MCF 10A (cell line): ENCODE data around the gene SLC6A8. TPM values are rescaled to one million over a fixed set of nuclear protein-coding genes. Genes with fewer than 3 reads are reported as not detected.
"Not testable (repeated sequence)": the region's sequence is repeated elsewhere in the genome, so short reads cannot be mapped to it uniquely, and the experiment has no call there.

Source experiments
- BruUV-seq: library from RNA; stranded (reverse); fragments of 400-500 nt; replicated peaks from 2 replicates; lab custom pipeline; 2021; lab: Mats Ljungman, UMichigan
- CTCF ChIA-PET: fragments of 300-600 bp; sonication (Branson Sonifier 250); formaldehyde crosslinking; extraction: SDS; loops from one replicate; lab custom pipeline; 2021; ENCODE audit warnings: antibody characterized with exemption, inconsistent platforms; lab: Yijun Ruan, JAX
- POLR2A ChIA-PET: fragments of 300-600, 350-650 bp; sonication (Branson Sonifier 250); formaldehyde crosslinking; extraction: SDS; loops from one replicate; lab custom pipeline; 2020; ENCODE audit warnings: antibody characterized with exemption, inconsistent platforms; lab: Yijun Ruan, JAX
- DNase-seq: peaks from one replicate; pipeline ENCODE4 v3.0.0-alpha.2; 2018; ENCODE audit not compliant: unreplicated experiment
- H3K27ac Mint-ChIP-seq: one replicate; pipeline ENCODE4 v1.8.0; 2022; ENCODE audit warnings: mild to moderate bottlenecking, low read depth, mixed read lengths; ENCODE audit not compliant: unreplicated experiment
- H3K27me3 Mint-ChIP-seq: one replicate; pipeline ENCODE4 v1.8.0; 2022; ENCODE audit warnings: mixed read lengths; ENCODE audit not compliant: insufficient read depth, unreplicated experiment
- H3K36me3 Mint-ChIP-seq: one replicate; pipeline ENCODE4 v1.8.0; 2022; ENCODE audit warnings: mild to moderate bottlenecking, moderate library complexity, mixed read lengths; ENCODE audit not compliant: insufficient read depth, unreplicated experiment
- H3K4me1 Mint-ChIP-seq: one replicate; pipeline ENCODE4 v1.8.0; 2022; ENCODE audit warnings: mixed read lengths; ENCODE audit not compliant: insufficient read depth, unreplicated experiment
- H3K4me3 Mint-ChIP-seq: one replicate; pipeline ENCODE4 v1.8.0; 2022; ENCODE audit warnings: mild to moderate bottlenecking, moderate library complexity, mixed read lengths; ENCODE audit not compliant: unreplicated experiment
- H3K9me3 Mint-ChIP-seq: one replicate; pipeline ENCODE4 v1.8.0; 2022; ENCODE audit warnings: mixed read lengths; ENCODE audit not compliant: unreplicated experiment
- intact Hi-C: fragments of 100-400 bp; cut with micrococcal nuclease; formaldehyde crosslinking; loops from 2 replicates; pipeline ENCODE4 v1.14.1; 2022
- total RNA-seq: library from RNA; stranded (reverse); gene quantifications from 2 replicates; pipeline ENCODE4 v1.2.3, GENCODE V29; 2022
- TF ChIP-seq, protein P1 (sequence below): fragments of 200-600 bp; IDR thresholded peaks from one replicate; pipeline ENCODE4 v1.8.0; 2022; ENCODE audit warnings: antibody characterized with exemption, mild to moderate bottlenecking; ENCODE audit not compliant: unreplicated experiment

SLC6A8 gene
- total RNA-seq, 1 experiment from 2014 or later: 66.6 TPM

DNA sequence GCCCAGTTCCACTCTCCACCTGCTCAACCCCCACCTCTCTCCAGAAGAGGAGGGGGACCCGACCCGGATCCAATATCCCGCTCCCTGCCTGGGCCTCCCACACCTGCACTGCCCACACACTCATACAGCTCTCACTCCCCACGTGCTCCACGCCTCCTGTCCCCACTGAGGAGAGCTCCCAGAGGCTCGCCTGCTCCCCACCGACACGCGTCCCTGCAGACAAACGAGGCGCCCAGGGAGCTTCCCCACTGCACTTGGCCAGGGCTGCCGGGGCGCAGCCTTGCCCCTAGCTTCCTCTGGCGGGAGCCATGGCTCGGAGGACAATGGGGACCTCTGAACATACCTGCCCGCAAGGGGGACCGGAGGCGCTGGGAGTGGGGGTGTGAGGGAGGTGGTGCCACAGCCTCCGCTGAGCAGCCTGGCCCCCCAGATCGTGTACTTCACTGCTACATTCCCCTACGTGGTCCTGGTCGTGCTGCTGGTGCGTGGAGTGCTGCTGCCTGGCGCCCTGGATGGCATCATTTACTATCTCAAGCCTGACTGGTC is 5.0 kb downstream of the SLC6A8 start:
- CTCF ChIA-PET: interaction anchor here (0.6 kb wide), 1 partner anchor 81 kb away, joined by 3 read pairs; no protein-coding TSS in a partner anchor
- intact Hi-C loops: no loop called here
- POLR2A ChIA-PET: no interaction called here
- BruUV-seq: no TSS peak
- H3K4me1 Mint-ChIP-seq: no peaks in the 10 kb centered on the region
- no peak overlapping the region for H3K27ac Mint-ChIP-seq
- TF ChIP-seq, protein P1, sequence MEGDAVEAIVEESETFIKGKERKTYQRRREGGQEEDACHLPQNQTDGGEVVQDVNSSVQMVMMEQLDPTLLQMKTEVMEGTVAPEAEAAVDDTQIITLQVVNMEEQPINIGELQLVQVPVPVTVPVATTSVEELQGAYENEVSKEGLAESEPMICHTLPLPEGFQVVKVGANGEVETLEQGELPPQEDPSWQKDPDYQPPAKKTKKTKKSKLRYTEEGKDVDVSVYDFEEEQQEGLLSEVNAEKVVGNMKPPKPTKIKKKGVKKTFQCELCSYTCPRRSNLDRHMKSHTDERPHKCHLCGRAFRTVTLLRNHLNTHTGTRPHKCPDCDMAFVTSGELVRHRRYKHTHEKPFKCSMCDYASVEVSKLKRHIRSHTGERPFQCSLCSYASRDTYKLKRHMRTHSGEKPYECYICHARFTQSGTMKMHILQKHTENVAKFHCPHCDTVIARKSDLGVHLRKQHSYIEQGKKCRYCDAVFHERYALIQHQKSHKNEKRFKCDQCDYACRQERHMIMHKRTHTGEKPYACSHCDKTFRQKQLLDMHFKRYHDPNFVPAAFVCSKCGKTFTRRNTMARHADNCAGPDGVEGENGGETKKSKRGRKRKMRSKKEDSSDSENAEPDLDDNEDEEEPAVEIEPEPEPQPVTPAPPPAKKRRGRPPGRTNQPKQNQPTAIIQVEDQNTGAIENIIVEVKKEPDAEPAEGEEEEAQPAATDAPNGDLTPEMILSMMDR: no peak
- H3K36me3 Mint-ChIP-seq: peaks cover 19% of the 10 kb centered on the region
- H3K4me3 Mint-ChIP-seq: peak overlapping the region; percentile 35
- H3K27me3 Mint-ChIP-seq: no peaks in the 10 kb centered on the region
- no peaks in the 10 kb centered on the region for H3K9me3 Mint-ChIP-seq
- DNase-seq: no peak

DNA sequence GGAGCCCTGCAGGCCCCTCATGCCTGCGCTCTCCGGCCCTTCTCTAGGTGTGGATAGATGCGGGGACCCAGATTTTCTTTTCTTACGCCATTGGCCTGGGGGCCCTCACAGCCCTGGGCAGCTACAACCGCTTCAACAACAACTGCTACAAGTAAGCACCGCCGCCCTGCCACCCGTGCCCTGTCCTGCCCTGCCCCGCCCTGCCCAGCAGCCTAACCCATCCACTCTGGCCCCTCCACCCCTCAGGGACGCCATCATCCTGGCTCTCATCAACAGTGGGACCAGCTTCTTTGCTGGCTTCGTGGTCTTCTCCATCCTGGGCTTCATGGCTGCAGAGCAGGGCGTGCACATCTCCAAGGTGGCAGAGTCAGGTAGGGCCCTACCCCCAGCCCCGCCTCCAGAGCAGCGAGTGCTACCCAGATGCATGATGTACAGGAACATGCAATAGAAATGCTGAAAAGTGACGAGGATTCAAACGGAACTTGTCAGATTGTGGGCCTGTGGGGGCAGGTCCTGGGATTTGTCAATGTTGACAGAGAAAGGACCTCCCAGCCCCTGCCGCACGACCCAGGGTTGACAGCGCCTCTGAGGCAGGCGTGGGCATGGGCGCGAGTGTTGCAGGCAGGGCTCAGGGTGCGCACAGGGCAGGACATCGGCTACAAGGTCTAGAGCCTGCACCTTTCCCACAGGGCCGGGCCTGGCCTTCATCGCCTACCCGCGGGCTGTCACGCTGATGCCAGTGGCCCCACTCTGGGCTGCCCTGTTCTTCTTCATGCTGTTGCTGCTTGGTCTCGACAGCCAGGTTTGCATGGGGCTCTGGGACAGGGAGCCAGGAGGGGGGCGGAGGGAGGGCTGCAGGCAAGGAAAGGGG is 5.7 kb downstream of the SLC6A8 start:
- no peak overlapping the region for H3K4me3 Mint-ChIP-seq
- ChIA-PET POLR2A (no interaction called here), CTCF (interaction anchor here (0.6 kb wide), 1 partner anchor 82 kb away, joined by 3 read pairs; no protein-coding TSS in a partner anchor)
- H3K27me3 Mint-ChIP-seq: no peaks in the 10 kb centered on the region
- intact Hi-C loops: no loop called here
- no peaks in the 10 kb centered on the region for H3K4me1 Mint-ChIP-seq
- no peak overlapping the region for H3K27ac Mint-ChIP-seq
- TF ChIP-seq, protein P1: no peak
- BruUV-seq: no TSS peak
- H3K9me3 Mint-ChIP-seq: no peaks in the 10 kb centered on the region
- no peak for DNase-seq
- H3K36me3 Mint-ChIP-seq: peaks cover 25% of the 10 kb centered on the region

DNA sequence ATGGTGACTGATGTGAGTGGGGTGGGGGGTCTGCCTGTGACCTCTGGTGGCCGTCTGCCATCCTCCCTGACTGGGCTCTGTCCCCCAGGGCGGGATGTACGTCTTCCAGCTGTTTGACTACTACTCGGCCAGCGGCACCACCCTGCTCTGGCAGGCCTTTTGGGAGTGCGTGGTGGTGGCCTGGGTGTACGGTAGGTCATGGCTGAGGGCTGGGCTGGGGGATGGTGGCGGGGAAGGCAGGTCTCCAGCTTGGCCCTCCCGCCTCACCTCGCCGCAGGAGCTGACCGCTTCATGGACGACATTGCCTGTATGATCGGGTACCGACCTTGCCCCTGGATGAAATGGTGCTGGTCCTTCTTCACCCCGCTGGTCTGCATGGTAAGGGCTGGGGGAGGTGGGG is 6.5 kb downstream of the SLC6A8 start:
- H3K9me3 Mint-ChIP-seq, H3K27me3 Mint-ChIP-seq, H3K27ac Mint-ChIP-seq, H3K4me3 Mint-ChIP-seq, POLR2A ChIA-PET, DNase-seq, intact Hi-C loops, H3K4me1 Mint-ChIP-seq, BruUV-seq: not testable (repeated sequence)
- peaks cover 25% of the 10 kb centered on the region for H3K36me3 Mint-ChIP-seq
- CTCF ChIA-PET: interaction anchor here (0.7 kb wide), 1 partner anchor 124 kb away, joined by 4 read pairs; no protein-coding TSS in a partner anchor

DNA sequence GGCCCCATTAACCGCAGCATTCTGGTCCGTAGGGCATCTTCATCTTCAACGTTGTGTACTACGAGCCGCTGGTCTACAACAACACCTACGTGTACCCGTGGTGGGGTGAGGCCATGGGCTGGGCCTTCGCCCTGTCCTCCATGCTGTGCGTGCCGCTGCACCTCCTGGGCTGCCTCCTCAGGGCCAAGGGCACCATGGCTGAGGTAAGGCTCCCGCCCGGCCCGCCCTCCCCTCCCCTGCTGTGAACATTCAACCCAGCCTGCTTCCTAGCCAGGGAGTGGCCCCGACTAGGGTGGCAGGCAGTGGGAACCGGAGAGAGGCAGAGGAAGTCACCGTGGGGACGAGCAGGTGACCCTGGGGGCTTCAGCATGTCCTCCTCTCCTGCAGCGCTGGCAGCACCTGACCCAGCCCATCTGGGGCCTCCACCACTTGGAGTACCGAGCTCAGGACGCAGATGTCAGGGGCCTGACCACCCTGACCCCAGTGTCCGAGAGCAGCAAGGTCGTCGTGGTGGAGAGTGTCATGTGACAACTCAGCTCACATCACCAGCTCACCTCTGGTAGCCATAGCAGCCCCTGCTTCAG is 7.1 kb downstream of the SLC6A8 start:
- H3K36me3 Mint-ChIP-seq: peaks cover 25% of the 10 kb centered on the region
- BruUV-seq: TSS peak; percentile 21
- no peaks in the 10 kb centered on the region for H3K9me3 Mint-ChIP-seq
- ChIA-PET POLR2A (no interaction called here), CTCF (interaction anchor here (0.7 kb wide), 1 partner anchor 123 kb away, joined by 4 read pairs; no protein-coding TSS in a partner anchor)
- H3K4me3 Mint-ChIP-seq: no peak overlapping the region
- no peaks in the 10 kb centered on the region for H3K27me3 Mint-ChIP-seq
- intact Hi-C loops: no loop called here
- no peak overlapping the region for H3K27ac Mint-ChIP-seq
- TF ChIP-seq, protein P1: no peak
- DNase-seq: no peak
- H3K4me1 Mint-ChIP-seq: no peaks in the 10 kb centered on the region
